ENCODE results near the gene ZNF853. TPM values are rescaled to one million over a fixed set of nuclear protein-coding genes. Genes with fewer than 3 reads are reported as not detected.
"Not testable (repeated sequence)": the region's sequence is repeated elsewhere in the genome, so short reads cannot be mapped to it uniquely, and the experiment has no call there.

ZNF853 gene
- total and polyA plus RNA-seq, 2 donors (not counting 3 experiments of a cell fraction or from before 2014, with no cell fraction given) = 0.47 to 0.58 TPM

GRCh38 chr7:6634021-6634420 is 18.6 kb downstream of the ZNF853 start:
- ChIA-PET POLR2A (no interaction called here), CTCF (interaction anchor here (0.9 kb wide), 1 partner anchor 60 kb away, joined by 3 read pairs; no protein-coding TSS in a partner anchor)
- H3K79me2 ChIP-seq (ENCODE audit: control insufficient read depth, insufficient read depth, low read length) = peaks cover 10% of the 10 kb centered on the region
- H3K4me3 ChIP-seq (replicated peaks in 1 of 3; ENCODE audit: insufficient read depth in 1 of 3, low read depth in 1 of 3, low read length in 3 of 3) = no peak overlapping the region
- peaks cover 3% of the 10 kb centered on the region for H3K4me1 ChIP-seq (ENCODE audit: control insufficient read depth, extremely low read depth, insufficient read depth, low read length)
- H4K20me1 ChIP-seq (replicated peaks; ENCODE audit: control insufficient read depth, extremely low read depth, insufficient read depth, low read length) = no peaks in the 10 kb centered on the region
- no peaks in the 10 kb centered on the region for H3K9me1 ChIP-seq (replicated peaks; ENCODE audit: control insufficient read depth, extremely low read depth, insufficient read depth, low read length)
- no peak overlapping the region for H3K27ac ChIP-seq (ENCODE audit: insufficient read depth, low read depth, low read length)
- H3K27me3 ChIP-seq (ENCODE audit: control insufficient read depth in 2 of 2, insufficient read depth in 2 of 2, low read length in 2 of 2) = no peaks in the 10 kb centered on the region
- no peaks in the 10 kb centered on the region for H3K9me3 ChIP-seq (replicated peaks; ENCODE audit: control insufficient read depth, insufficient read depth, low read length)
- no peak overlapping the region for H2AFZ ChIP-seq (ENCODE audit: low read depth, low read length)
- intact Hi-C loops (cut with micrococcal nuclease) = no loop called here
- no peak for DNase-seq (ENCODE audit: low read depth, low spot score)
- no peak for TF ChIP-seq POLR2AphosphoS5 (IDR thresholded peaks at IDR 0.05; ENCODE audit: insufficient read depth, low read depth, low read length)
- TF ChIP-seq FOS (IDR thresholded peaks at IDR 0.05; ENCODE audit: borderline replicate concordance, insufficient read depth, low read length) = no peak
- no peak for TF ChIP-seq MYC (IDR thresholded peaks at IDR 0.05; ENCODE audit: low read depth, low read length)
- TF ChIP-seq GATA2 (IDR thresholded peaks at IDR 0.05; ENCODE audit: insufficient read depth, insufficient read length, low read depth, low read length) = no peak
- no peak for TF ChIP-seq POLR2A (IDR thresholded peaks at IDR 0.05; ENCODE audit: low read depth, low read length)
- no peak for TF ChIP-seq JUN (IDR thresholded peaks at IDR 0.05; ENCODE audit: borderline replicate concordance, insufficient read depth, insufficient read length, low read depth)
- no peak for TF ChIP-seq EZH2 (IDR thresholded peaks at IDR 0.05; ENCODE audit: borderline replicate concordance, low read depth, low read length, severe bottlenecking)
- TF ChIP-seq, protein P1, sequence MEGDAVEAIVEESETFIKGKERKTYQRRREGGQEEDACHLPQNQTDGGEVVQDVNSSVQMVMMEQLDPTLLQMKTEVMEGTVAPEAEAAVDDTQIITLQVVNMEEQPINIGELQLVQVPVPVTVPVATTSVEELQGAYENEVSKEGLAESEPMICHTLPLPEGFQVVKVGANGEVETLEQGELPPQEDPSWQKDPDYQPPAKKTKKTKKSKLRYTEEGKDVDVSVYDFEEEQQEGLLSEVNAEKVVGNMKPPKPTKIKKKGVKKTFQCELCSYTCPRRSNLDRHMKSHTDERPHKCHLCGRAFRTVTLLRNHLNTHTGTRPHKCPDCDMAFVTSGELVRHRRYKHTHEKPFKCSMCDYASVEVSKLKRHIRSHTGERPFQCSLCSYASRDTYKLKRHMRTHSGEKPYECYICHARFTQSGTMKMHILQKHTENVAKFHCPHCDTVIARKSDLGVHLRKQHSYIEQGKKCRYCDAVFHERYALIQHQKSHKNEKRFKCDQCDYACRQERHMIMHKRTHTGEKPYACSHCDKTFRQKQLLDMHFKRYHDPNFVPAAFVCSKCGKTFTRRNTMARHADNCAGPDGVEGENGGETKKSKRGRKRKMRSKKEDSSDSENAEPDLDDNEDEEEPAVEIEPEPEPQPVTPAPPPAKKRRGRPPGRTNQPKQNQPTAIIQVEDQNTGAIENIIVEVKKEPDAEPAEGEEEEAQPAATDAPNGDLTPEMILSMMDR (IDR thresholded peaks at IDR 0.05; ENCODE audit: extremely low read depth in 1 of 2, insufficient read depth in 1 of 2, low read depth in 1 of 2, low read length in 2 of 2) = no peak
- TF ChIP-seq MAX (IDR thresholded peaks at IDR 0.05; ENCODE audit: insufficient read depth, insufficient read length) = no peak
- H3K9ac ChIP-seq (replicated peaks; ENCODE audit: extremely low read depth, insufficient read depth, low read length) = no peak overlapping the region
- no TSS peak for BruUV-seq (replicated peaks)
- no peak overlapping the region for H3K4me2 ChIP-seq (ENCODE audit: insufficient read depth, low read length)
- dilution Hi-C loops (cut with MboI; ENCODE audit: extremely low pct_ligation_motif_present, low sequenced_read_pairs) = no loop called here
- no peaks in the 10 kb centered on the region for H3K36me3 ChIP-seq (ENCODE audit: control insufficient read depth in 2 of 2, extremely low read depth in 1 of 2, insufficient read depth in 2 of 2, low read length in 2 of 2)
- no peak for FAIRE-seq

DNA sequence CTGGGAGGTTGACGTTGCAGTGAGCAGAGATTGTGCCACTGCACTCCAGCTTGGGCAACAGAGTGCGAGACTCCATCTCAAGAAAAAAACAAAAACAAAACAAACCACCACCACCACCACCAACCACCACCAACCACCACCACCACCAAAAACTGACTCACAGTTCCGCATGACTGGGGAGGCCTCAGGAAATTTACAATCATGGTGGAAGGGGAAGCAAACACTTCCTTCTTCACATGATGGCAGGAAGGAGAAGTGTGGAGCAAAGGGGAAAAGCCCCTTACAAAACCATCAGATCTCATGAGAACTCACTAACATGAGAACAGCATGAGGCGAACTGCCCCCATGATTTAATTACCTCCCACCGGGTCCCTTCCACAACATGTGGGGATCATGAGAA is 19.6 kb downstream of the ZNF853 start:
- H3K4me1 ChIP-seq (ENCODE audit: control insufficient read depth, extremely low read depth, insufficient read depth, low read length); BruUV-seq (replicated peaks); FAIRE-seq; H2AFZ ChIP-seq (ENCODE audit: low read depth, low read length); H4K20me1 ChIP-seq (replicated peaks; ENCODE audit: control insufficient read depth, extremely low read depth, insufficient read depth, low read length); H3K9ac ChIP-seq (replicated peaks; ENCODE audit: extremely low read depth, insufficient read depth, low read length); intact Hi-C loops (cut with micrococcal nuclease); DNase-seq (ENCODE audit: low read depth, low spot score); H3K27ac ChIP-seq (ENCODE audit: insufficient read depth, low read depth, low read length); POLR2A ChIA-PET; H3K4me3 ChIP-seq (replicated peaks in 1 of 3; ENCODE audit: insufficient read depth in 1 of 3, low read depth in 1 of 3, low read length in 3 of 3); dilution Hi-C loops (cut with MboI; ENCODE audit: extremely low pct_ligation_motif_present, low sequenced_read_pairs); CTCF ChIA-PET; H3K4me2 ChIP-seq (ENCODE audit: insufficient read depth, low read length); H3K9me1 ChIP-seq (replicated peaks; ENCODE audit: control insufficient read depth, extremely low read depth, insufficient read depth, low read length); H3K36me3 ChIP-seq (ENCODE audit: control insufficient read depth in 2 of 2, extremely low read depth in 1 of 2, insufficient read depth in 2 of 2, low read length in 2 of 2); H3K9me3 ChIP-seq (replicated peaks; ENCODE audit: control insufficient read depth, insufficient read depth, low read length); H3K27me3 ChIP-seq (ENCODE audit: control insufficient read depth in 2 of 2, insufficient read depth in 2 of 2, low read length in 2 of 2): not testable (repeated sequence)
- peaks cover 14% of the 10 kb centered on the region for H3K79me2 ChIP-seq (ENCODE audit: control insufficient read depth, insufficient read depth, low read length)
